Activated CD4-positive, alpha-beta memory T cell treated with anti-CD3 and anti-CD28 coated beads, Interleukin-2, amount 10 ng/mL, durations not matched to agents 7 days and 5 days (primary cell): ENCODE results near the gene RANBP17. TPM values are rescaled to one million over a fixed set of nuclear protein-coding genes. Genes with fewer than 3 reads are reported as not detected.
"Not testable (repeated sequence)": the region's sequence is repeated elsewhere in the genome, so short reads cannot be mapped to it uniquely, and the experiment has no call there.

ENCODE experiments used
- CTCF ChIA-PET: fragments of 350-600 bp; sonication (Branson Sonifier 250); formaldehyde crosslinking; loops from one replicate; lab custom pipeline; 2021; ENCODE audit warnings: antibody characterized with exemption, inconsistent platforms; lab: Charles Lee
- POLR2A ChIA-PET: fragments of 350-600 bp; sonication (Branson Sonifier 250); formaldehyde crosslinking; loops from one replicate; lab custom pipeline; 2021; ENCODE audit warnings: antibody characterized with exemption; lab: Charles Lee
- DNase-seq: peaks from one replicate; pipeline ENCODE4 v3.0.0-alpha.2; 2020
- H3K27ac Mint-ChIP-seq: one replicate; pipeline ENCODE4 v1.8.0; 2021; ENCODE audit warnings: mild to moderate bottlenecking, mixed read lengths
- H3K27me3 Mint-ChIP-seq: one replicate; pipeline ENCODE4 v1.8.0; 2021; ENCODE audit warnings: mixed read lengths
- H3K36me3 Mint-ChIP-seq: one replicate; pipeline ENCODE4 v1.8.0; 2021; ENCODE audit warnings: low read depth, mixed read lengths
- H3K4me1 Mint-ChIP-seq: one replicate; pipeline ENCODE4 v1.8.0; 2021; ENCODE audit warnings: mixed read lengths
- H3K4me3 Mint-ChIP-seq: one replicate; pipeline ENCODE4 v1.8.0; 2021; ENCODE audit warnings: mild to moderate bottlenecking, mixed read lengths
- H3K9me3 Mint-ChIP-seq: one replicate; pipeline ENCODE4 v1.8.0; 2021; ENCODE audit warnings: mixed read lengths
- total RNA-seq, 2 experiments: library from RNA; stranded (reverse); gene quantifications; one replicate each; pipeline ENCODE4 v1.2.3, GENCODE V29; 2021

The RANBP17 gene
- total RNA-seq = not detected

DNA sequence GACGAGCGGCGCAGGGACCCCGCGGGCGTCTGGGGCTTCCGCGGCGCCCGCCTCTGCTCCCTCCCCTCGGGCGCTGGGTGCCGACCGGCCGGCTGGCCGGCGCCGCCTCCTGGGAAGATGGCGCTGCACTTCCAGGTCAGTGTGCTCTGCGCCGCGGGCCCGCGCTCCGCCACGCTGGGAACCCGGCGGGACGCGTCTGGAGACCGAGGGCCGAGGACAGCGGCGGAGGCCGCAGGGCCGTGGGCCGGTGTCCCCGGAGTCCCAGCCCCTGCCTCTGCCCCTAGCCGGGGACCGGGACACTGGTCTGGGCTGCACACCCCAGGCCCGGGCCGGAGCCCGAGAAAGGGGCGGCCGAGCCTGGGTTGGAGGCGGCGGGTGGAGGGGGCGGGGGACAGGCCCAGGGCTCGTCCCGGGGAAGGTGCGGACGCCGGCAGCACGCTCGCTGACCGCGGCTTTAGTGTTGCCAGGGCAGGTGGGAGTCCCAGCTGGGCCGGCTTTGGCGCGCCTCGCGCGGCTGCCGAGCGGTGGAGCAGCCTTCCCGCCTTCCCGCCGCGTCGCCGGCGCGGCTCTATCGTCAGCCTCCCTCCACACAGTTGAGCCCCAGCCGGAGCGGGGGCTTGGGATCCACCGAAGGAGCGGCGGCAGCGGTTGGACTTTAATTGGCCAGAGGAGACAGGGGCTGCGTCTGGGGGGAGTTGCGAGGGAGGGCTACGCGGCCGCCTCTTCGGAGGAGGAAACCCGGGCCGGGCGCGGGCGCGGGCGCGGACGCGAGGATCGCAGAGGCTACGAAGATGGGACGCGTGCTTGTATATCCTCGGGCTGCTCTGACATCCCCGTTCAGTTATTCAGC, at the start of gene RANBP17:
Gene RANBP17, plus strand, starts transcription at position 102 of the 850 bp plus-strand sequence.
- Mint-ChIP-seq H3K36me3 (peaks cover 18% of the 10 kb centered on the region), H3K9me3 (peaks cover 27% of the 10 kb centered on the region), H3K27ac (no peak within 1 kb of the TSS), H3K4me3 (no peak within 1 kb of the TSS), H3K27me3 (peaks cover 24% of the 10 kb centered on the region), H3K4me1 (peaks cover 1% of the 10 kb centered on the region)
- no peak for DNase-seq
- CTCF ChIA-PET = no interaction called here
- POLR2A ChIA-PET = no interaction called here

DNA sequence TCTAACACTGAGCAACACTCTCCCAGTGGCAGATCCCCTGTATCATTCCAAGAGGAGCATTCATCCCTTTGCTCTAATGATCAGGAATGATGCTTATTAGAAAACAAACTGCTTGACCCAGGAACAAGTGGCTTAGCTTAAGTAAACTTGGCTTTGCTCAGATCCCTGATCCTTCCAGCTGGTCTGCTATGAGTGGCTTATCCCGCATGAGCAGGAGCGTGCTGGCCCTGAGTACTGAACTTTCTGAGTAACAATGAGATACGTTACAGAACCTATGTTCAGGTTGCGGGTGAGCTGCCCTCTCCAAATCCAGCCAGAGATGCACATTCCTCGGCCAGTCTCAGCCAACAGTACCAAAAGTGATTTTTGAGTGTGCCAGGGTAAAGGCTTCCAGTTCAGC, 48.6 kb upstream of the RANBP17 start:
- no peaks in the 10 kb centered on the region for H3K4me1 Mint-ChIP-seq
- no peaks in the 10 kb centered on the region for H3K9me3 Mint-ChIP-seq
- ChIA-PET CTCF (no interaction called here), POLR2A (no interaction called here)
- H3K36me3 Mint-ChIP-seq = no peaks in the 10 kb centered on the region
- no peak overlapping the region for H3K4me3 Mint-ChIP-seq
- DNase-seq = no peak
- H3K27me3 Mint-ChIP-seq = no peaks in the 10 kb centered on the region
- no peak overlapping the region for H3K27ac Mint-ChIP-seq

DNA sequence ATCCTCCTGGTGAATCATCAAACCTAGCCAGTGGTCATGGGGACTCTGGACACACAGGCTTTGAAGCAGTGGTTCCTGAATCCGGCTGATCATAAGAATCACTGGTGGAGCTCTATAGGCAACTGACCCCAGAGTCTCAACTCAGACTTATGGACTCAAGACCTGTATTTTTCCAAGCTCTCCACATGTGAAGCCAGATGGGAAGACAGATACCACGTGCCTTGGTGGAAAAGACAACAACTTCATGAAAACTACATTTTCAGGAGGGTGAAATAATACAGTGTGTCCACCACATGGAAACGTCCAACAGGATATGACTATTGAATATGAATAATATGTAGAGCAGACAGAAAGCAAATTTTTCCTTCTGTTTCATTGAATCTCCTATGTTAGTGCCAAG, 44.6 kb upstream of the RANBP17 start:
- ChIA-PET CTCF (no interaction called here), POLR2A (no interaction called here)
- Mint-ChIP-seq H3K27ac (no peak overlapping the region), H3K4me1 (no peaks in the 10 kb centered on the region), H3K36me3 (no peaks in the 10 kb centered on the region), H3K4me3 (no peak overlapping the region), H3K9me3 (no peaks in the 10 kb centered on the region), H3K27me3 (no peaks in the 10 kb centered on the region)
- DNase-seq = no peak

DNA sequence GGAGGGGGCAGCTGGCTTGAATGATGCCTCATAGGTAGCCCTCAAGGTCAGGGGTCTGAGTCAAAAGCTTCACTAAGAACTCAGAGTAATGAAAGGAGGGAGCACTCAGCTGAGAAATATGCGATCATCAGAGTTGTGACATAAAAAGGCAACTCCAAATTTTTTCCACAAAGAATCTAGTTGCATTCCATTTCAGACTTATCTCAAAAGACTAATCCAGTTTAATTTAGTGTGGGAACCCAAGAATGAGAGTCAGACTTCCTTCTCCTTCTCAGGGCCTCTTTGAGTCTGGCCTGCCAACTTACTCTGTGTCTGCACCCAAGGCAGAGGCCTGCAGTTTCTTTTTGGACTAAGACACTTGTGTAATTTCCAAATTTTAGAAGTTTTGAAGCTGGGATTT, 43.6 kb upstream of the RANBP17 start:
- H3K4me3 Mint-ChIP-seq = no peak overlapping the region
- no peaks in the 10 kb centered on the region for H3K36me3 Mint-ChIP-seq
- H3K9me3 Mint-ChIP-seq = no peaks in the 10 kb centered on the region
- DNase-seq = no peak
- no peaks in the 10 kb centered on the region for H3K4me1 Mint-ChIP-seq
- ChIA-PET CTCF (no interaction called here), POLR2A (no interaction called here)
- no peaks in the 10 kb centered on the region for H3K27me3 Mint-ChIP-seq
- H3K27ac Mint-ChIP-seq = no peak overlapping the region

DNA sequence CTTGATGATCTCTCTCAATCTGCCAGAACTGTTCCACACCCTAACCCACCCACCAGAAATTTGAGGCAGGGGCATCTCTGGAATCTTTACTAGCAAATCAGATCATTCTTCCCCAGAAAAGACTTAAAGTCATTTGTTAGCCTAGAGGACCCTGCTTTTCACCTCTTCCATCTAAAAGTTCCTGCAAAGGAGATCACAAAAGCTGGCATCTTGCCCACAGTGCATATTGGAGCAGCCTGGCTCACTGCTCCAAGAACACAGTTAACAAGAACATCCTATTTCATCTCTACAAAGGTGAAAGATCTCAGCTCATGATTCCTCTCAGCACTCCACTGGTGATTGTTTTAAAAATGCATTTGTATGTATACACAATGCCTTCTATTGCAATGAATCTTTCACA, 42.0 kb upstream of the RANBP17 start:
- no peak for DNase-seq
- no peaks in the 10 kb centered on the region for H3K36me3 Mint-ChIP-seq
- H3K9me3 Mint-ChIP-seq = no peaks in the 10 kb centered on the region
- H3K27ac Mint-ChIP-seq = no peak overlapping the region
- ChIA-PET CTCF (no interaction called here), POLR2A (no interaction called here)
- no peaks in the 10 kb centered on the region for H3K27me3 Mint-ChIP-seq
- H3K4me1 Mint-ChIP-seq = no peaks in the 10 kb centered on the region
- no peak overlapping the region for H3K4me3 Mint-ChIP-seq

DNA sequence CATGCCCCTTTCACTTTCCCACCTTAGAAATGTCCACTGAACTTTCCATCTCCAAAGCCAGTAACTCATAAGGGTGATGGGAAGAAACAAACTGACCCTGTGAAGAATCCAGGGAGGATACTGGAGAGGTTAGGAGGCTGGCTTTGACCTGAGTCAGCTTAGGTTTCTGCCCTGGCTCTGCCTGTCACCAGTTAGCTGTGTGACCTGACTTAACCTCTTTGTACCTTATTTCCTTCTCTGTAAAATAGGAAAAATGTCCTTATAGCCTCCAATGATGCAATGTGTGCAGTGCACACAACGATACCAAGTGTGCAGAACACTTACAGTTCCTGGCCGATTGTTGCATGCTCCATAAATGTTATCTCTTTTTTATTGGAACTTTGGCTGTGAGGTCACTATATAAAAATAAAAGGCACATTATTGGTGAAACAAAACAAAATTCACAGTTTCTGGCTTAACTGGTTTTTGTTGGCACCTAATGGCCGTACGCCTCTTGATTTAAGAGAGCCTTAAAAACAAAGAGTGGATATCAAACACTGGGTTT, 40.5 kb upstream of the RANBP17 start:
- Mint-ChIP-seq H3K36me3 (no peaks in the 10 kb centered on the region), H3K27me3 (no peaks in the 10 kb centered on the region), H3K4me1 (no peaks in the 10 kb centered on the region), H3K27ac (no peak overlapping the region), H3K9me3 (no peaks in the 10 kb centered on the region), H3K4me3 (no peak overlapping the region)
- POLR2A ChIA-PET = no interaction called here
- CTCF ChIA-PET = no interaction called here
- DNase-seq = no peak

DNA sequence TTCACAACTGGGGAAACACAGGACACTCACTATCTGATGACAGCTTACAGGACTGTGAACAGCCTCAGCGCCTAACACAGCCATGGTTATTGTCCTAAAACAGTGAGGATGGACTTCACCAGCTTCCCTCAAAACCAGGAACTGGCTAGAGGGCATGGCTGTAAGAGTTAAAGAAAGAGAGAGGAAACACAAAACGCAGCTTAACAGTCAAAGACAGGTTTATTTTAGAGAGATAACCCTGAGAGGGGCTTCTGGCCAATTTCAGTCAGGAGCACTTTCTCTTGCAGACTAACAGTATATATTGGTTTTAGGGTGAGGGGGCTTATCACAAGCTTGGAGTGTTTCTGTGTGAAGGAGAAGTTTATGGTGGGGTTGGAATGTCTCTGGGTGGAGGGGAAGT, 35.7 kb upstream of the RANBP17 start:
- ChIA-PET POLR2A (no interaction called here), CTCF (no interaction called here)
- Mint-ChIP-seq H3K27me3 (no peaks in the 10 kb centered on the region), H3K27ac (no peak overlapping the region), H3K4me1 (no peaks in the 10 kb centered on the region), H3K36me3 (no peaks in the 10 kb centered on the region), H3K9me3 (no peaks in the 10 kb centered on the region), H3K4me3 (no peak overlapping the region)
- no peak for DNase-seq

DNA sequence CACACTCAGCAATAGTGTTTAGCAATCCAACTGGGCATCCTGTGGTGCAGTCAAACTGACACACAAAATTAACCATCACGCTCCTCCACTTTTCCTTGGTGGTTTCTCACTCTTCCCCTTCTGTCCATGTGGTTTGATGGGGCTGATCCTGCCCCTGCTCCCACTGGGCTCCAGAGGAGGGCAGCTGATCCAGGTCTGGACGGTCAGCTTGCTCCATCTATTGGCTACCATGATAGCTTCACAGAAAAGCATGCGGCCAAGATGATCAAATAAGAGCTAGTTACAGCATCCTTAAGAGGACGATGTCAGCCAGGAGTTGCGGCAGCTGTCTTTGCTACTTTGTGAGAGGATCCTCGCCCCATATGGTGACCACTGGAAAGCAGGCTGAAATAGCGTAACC, 29.6 kb upstream of the RANBP17 start:
- Mint-ChIP-seq H3K36me3 (no peaks in the 10 kb centered on the region), H3K9me3 (peaks cover 8% of the 10 kb centered on the region)

DNA sequence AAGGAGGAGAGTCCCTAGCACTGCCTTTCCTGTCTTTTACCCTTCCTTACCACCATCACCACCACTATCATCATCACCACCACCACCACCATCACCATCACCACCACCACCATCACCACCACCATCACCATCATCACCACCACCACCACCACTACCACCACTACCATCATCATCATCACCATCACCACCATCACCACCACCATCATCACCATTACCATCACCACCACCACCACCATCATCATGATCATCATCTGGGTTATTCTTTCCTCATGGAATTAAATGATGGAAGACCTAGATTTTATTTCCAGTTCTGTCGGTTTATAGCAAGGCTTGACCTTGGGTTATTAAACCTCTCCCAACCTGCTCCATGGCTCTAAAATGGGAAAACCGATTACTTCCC, 27.8 kb upstream of the RANBP17 start:
- CTCF ChIA-PET, H3K4me1 Mint-ChIP-seq, H3K9me3 Mint-ChIP-seq: not testable (repeated sequence)

More for the DNA sequence above, 29.6 kb upstream of the RANBP17 start:
- Mint-ChIP-seq H3K4me3 (no peak overlapping the region), H3K27me3 (no peaks in the 10 kb centered on the region), H3K27ac (no peak overlapping the region), H3K4me1 (no peaks in the 10 kb centered on the region)
- DNase-seq = no peak
- ChIA-PET POLR2A (no interaction called here), CTCF (no interaction called here)

DNA sequence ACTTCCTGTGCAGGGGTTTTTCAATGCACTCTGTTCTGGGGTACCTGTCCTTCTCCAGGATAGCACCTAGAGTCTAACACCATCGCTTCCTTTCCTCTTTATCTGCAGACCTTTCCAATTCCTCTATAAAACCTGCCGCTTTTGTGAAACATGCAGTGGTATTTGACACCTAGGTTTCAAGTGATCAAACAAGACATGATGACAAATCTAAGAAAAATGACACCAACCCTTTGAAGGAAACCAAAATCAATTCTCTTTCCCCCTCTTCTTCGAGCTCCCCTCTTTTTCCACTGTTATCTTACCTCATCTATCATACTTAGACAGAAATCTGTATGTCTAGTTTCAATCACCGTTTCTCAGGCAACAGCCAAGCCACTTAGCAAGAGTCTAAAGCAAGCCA, 25.6 kb upstream of the RANBP17 start:
- ChIA-PET POLR2A (no interaction called here), CTCF (no interaction called here)
- no peaks in the 10 kb centered on the region for H3K27me3 Mint-ChIP-seq
- H3K9me3 Mint-ChIP-seq = peaks cover 8% of the 10 kb centered on the region
- no peak for DNase-seq
- H3K4me1 Mint-ChIP-seq = no peaks in the 10 kb centered on the region
- H3K36me3 Mint-ChIP-seq = no peaks in the 10 kb centered on the region
- no peak overlapping the region for H3K27ac Mint-ChIP-seq
- H3K4me3 Mint-ChIP-seq = no peak overlapping the region

More for the DNA sequence above, 27.8 kb upstream of the RANBP17 start:
- DNase-seq, H3K27ac Mint-ChIP-seq, H3K4me3 Mint-ChIP-seq, H3K36me3 Mint-ChIP-seq, POLR2A ChIA-PET, H3K27me3 Mint-ChIP-seq: not testable (repeated sequence)

DNA sequence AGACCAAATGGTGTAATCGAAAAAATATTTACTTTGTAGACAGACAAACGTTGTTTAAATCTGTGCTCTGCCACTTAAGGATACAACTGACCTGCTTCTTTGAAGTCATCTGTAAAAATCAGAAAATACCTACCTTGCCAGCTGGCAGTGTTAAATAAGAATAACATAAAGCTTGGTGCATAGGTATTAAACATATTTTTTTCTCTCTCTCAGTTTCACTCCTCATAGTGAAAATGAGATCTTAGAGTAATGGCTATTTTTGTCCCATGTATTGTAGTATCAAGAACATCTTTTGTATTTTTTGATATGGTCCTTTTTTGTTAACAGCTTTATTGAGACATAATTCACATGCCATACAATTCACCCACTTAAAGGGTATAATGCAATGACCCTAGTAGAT, 17.9 kb upstream of the RANBP17 start:
- Mint-ChIP-seq H3K27ac (no peak overlapping the region), H3K27me3 (no peaks in the 10 kb centered on the region), H3K9me3 (no peaks in the 10 kb centered on the region), H3K36me3 (no peaks in the 10 kb centered on the region), H3K4me1 (no peaks in the 10 kb centered on the region), H3K4me3 (no peak overlapping the region)
- ChIA-PET POLR2A (no interaction called here), CTCF (no interaction called here)
- no peak for DNase-seq

DNA sequence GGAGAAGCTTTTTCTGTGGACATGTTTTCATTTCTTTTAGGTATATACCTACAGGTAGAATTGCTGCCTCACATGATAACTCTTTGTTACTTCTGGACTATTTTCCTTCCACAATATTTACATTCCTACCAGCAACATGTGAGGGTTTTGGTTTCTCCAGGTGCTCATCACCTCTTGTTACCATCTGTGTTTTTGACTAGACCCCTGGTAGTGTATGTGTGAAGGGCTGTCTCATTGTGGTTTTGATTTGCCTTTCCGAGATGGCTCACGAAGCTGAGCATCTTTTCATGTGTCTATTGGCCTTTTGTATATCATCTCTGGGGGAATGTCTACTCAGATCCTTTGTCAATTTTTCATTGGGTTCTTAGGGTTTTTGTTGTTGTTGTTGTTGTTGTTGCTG, 17.2 kb upstream of the RANBP17 start:
- Mint-ChIP-seq H3K9me3 (no peaks in the 10 kb centered on the region), H3K27ac (no peak overlapping the region), H3K36me3 (no peaks in the 10 kb centered on the region), H3K27me3 (no peaks in the 10 kb centered on the region), H3K4me1 (no peaks in the 10 kb centered on the region), H3K4me3 (no peak overlapping the region)
- ChIA-PET CTCF (no interaction called here), POLR2A (no interaction called here)
- no peak for DNase-seq

DNA sequence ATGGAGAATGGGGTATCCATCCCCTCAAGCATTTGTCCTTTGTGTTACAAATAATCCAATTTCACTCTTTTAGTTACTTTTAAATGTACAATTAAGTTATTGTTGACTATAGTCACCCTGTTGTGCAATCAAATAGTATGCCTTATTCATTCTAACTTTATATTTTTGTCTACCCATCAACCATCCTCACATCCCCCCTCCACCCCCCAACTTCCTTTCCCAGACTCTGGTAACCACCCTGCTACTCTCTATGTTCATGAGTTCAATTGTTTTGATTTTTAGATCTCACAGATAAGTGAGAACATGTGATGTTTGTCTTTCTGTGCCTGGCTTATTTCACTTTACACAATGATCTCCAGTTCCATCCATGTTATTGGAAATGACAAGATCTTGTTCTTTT, 15.4 kb upstream of the RANBP17 start:
- DNase-seq = no peak
- POLR2A ChIA-PET = no interaction called here
- no peaks in the 10 kb centered on the region for H3K4me1 Mint-ChIP-seq
- H3K27ac Mint-ChIP-seq = no peak overlapping the region
- no peaks in the 10 kb centered on the region for H3K27me3 Mint-ChIP-seq
- H3K36me3 Mint-ChIP-seq = no peaks in the 10 kb centered on the region
- no peak overlapping the region for H3K4me3 Mint-ChIP-seq
- no peaks in the 10 kb centered on the region for H3K9me3 Mint-ChIP-seq
- CTCF ChIA-PET = no interaction called here

DNA sequence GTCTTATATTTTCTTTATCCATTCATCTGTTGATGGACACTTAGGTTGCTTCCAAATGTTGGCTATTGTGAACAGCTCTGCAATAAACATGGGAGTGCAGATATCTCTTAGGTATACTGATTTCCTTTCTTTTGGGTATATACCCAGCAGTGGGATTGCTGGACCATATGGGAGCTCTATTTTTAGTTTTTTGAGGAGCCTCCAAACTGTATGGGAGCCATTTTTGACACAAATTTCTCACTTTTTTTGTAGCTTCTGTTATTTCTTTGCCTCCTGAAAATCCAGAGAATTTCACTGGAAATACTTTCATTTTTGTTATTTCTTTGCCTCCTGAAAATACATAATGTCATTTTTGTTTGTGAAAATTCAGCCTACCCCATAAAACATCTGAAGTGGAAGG, 15.0 kb upstream of the RANBP17 start:
- ChIA-PET CTCF (no interaction called here), POLR2A (no interaction called here)
- no peak overlapping the region for H3K27ac Mint-ChIP-seq

More for the DNA sequence above, 15.0 kb upstream of the RANBP17 start:
- no peaks in the 10 kb centered on the region for H3K36me3 Mint-ChIP-seq
- H3K4me1 Mint-ChIP-seq = no peaks in the 10 kb centered on the region
- DNase-seq = no peak
- H3K4me3 Mint-ChIP-seq = no peak overlapping the region
- H3K27me3 Mint-ChIP-seq = no peaks in the 10 kb centered on the region
- H3K9me3 Mint-ChIP-seq = no peaks in the 10 kb centered on the region
